Lower leg skin (tissue), 3 donors: ENCODE data around the gene SEMA3C.

ENCODE experiments used
- CTCF ChIP-seq, 3 donors: fragments of 450-650 bp; IDR thresholded peaks; one replicate each; pipeline ENCODE4 v1.5.1; 2016; ENCODE audit warnings: antibody characterized with exemption in 3 of 3, mild to moderate bottlenecking in 3 of 3, moderate library complexity in 2 of 3
- POLR2A ChIP-seq, 2 donors: fragments of 450-650 bp; IDR thresholded peaks; one replicate each; pipeline ENCODE4 v1.6.1; 2016 to 2017; ENCODE audit warnings: antibody characterized with exemption in 2 of 2, mild to moderate bottlenecking in 1 of 2, moderate library complexity in 1 of 2

GRCh38 chr7:80770061-80770460 lies 148.8 kb downstream of the SEMA3C start:
- TF ChIP-seq POLR2A (IDR thresholded peaks at IDR 0.05) (no peak), CTCF (IDR thresholded peaks at IDR 0.05) (no peak)
